B cell (primary cell): ENCODE data around the gene RGS19. TPM values are rescaled to one million over a fixed set of nuclear protein-coding genes. Genes with fewer than 3 reads are reported as not detected.

ENCODE experiments used
- ATAC-seq: fragments of 200-7000 bp; cut with Tn5 transposase; one replicate; pipeline ENCODE4 v1.10.0; 2021; ENCODE audit warnings: low read depth, mild to moderate bottlenecking, moderate number of reproducible peaks, moderate library complexity
- CTCF ChIA-PET: fragments of 350-600 bp; sonication (Branson Sonifier 250); formaldehyde crosslinking; loops from one replicate; lab custom pipeline; 2021; ENCODE audit warnings: antibody characterized with exemption, inconsistent platforms; lab: Charles Lee
- POLR2A ChIA-PET: fragments of 350-600 bp; sonication (Branson Sonifier 250); formaldehyde crosslinking; loops from one replicate; lab custom pipeline; 2021; ENCODE audit warnings: antibody characterized with exemption; lab: Charles Lee
- DNase-seq: peaks from one replicate; pipeline ENCODE4 v3.0.0; 2013
- H2AFZ ChIP-seq: 2 replicates; pipeline ENCODE4 v1.6.1; 2012; ENCODE audit warnings: mild to moderate bottlenecking, low read depth, low read length; ENCODE audit not compliant: insufficient read depth, poor library complexity, severe bottlenecking
- H3K27ac ChIP-seq, 2 donors: 1 replicate in 1 of 2; 2 replicates in 1 of 2; pipeline ENCODE4 v1.5.1; 2012 to 2013; ENCODE audit warnings: low read length in 2 of 2, mild to moderate bottlenecking in 2 of 2, moderate library complexity in 1 of 2
- H3K27me3 ChIP-seq, 4 experiments: fragments of 200-600 bp in 1 of 4; sonication (generic) in 1 of 4; replicated peaks in 1 of 4; 1 replicate in 2 of 4; 2 replicates in 2 of 4; pipeline versions ENCODE4 v1.6.1 to v1.7.0; 2013 to 2016; ENCODE audit warnings: low read length in 3 of 4, mild to moderate bottlenecking in 2 of 4, mixed read lengths in 1 of 4, moderate library complexity in 1 of 4; ENCODE audit not compliant: insufficient read depth in 4 of 4, control insufficient read depth in 3 of 4; ENCODE audit errors: control extremely low read depth in 1 of 4
- H3K36me3 ChIP-seq, 2 experiments: replicated peaks in 1 of 2; 1 replicate in 1 of 2; 2 replicates in 1 of 2; pipeline versions ENCODE4 v1.6.1 to v1.7.1; 2013; ENCODE audit warnings: low read length in 1 of 2; ENCODE audit not compliant: insufficient read depth in 2 of 2, control insufficient read depth in 1 of 2; ENCODE audit errors: control extremely low read depth in 1 of 2, extremely low read depth in 1 of 2
- H3K4me1 ChIP-seq, 2 donors: fragments of 200-600 bp in 1 of 2; sonication (generic) in 1 of 2; 1 replicate in 1 of 2; 2 replicates in 1 of 2; pipeline versions ENCODE4 v1.5.1 to v1.6.1; 2013 to 2017; ENCODE audit warnings: low read length in 2 of 2; ENCODE audit not compliant: control insufficient read depth in 2 of 2, insufficient read depth in 2 of 2
- H3K4me2 ChIP-seq: replicated peaks from 2 replicates; pipeline ENCODE3; 2012; ENCODE audit warnings: mild to moderate bottlenecking, low read depth, low read length; ENCODE audit not compliant: poor library complexity, severe bottlenecking
- H3K4me3 ChIP-seq, 5 experiments: fragments of 200-600 bp in 1 of 5; sonication (generic) in 1 of 5; 1 replicate in 3 of 5; 2 replicates in 2 of 5; pipeline versions ENCODE4 v1.5.1 to v1.7.0; 2011 to 2016; ENCODE audit warnings: low read length in 4 of 5, mild to moderate bottlenecking in 4 of 5, low read depth in 2 of 5, control low read depth in 1 of 5, moderate library complexity in 1 of 5; ENCODE audit not compliant: insufficient read depth in 1 of 5; ENCODE audit errors: control extremely low read depth in 1 of 5, extremely low read depth in 1 of 5
- H3K79me2 ChIP-seq: fragments of 200-600 bp; sonication (generic); one replicate; pipeline ENCODE4 v1.6.0; 2016; ENCODE audit warnings: low read length; ENCODE audit not compliant: control insufficient read depth, insufficient read depth
- H3K9ac ChIP-seq: fragments of 200-600 bp; sonication (generic); 2 replicates; pipeline ENCODE4 v1.6.1; 2017; ENCODE audit warnings: mild to moderate bottlenecking, low read length, moderate library complexity
- H3K9me3 ChIP-seq, 3 donors: one replicate each; pipeline versions ENCODE4 v1.6.1 to v1.7.1; 2013; ENCODE audit warnings: low read length in 2 of 3; ENCODE audit not compliant: control insufficient read depth in 2 of 3, insufficient read depth in 1 of 3; ENCODE audit errors: control extremely low read depth in 1 of 3
- H4K20me1 ChIP-seq: 2 replicates; pipeline ENCODE4 v1.6.0; 2012; ENCODE audit warnings: mild to moderate bottlenecking, low read length; ENCODE audit not compliant: insufficient read depth, control insufficient read depth, poor library complexity, severe bottlenecking
- H3K27ac Mint-ChIP-seq: one replicate; pipeline ENCODE4 v1.8.0; 2021; ENCODE audit warnings: mixed read lengths
- H3K27me3 Mint-ChIP-seq: one replicate; pipeline ENCODE4 v1.8.0; 2021; ENCODE audit warnings: mixed read lengths
- H3K4me1 Mint-ChIP-seq: one replicate; pipeline ENCODE4 v1.8.0; 2021; ENCODE audit warnings: mixed read lengths
- H3K4me3 Mint-ChIP-seq: one replicate; pipeline ENCODE4 v1.8.0; 2021; ENCODE audit warnings: mixed read lengths
- H3K9me3 Mint-ChIP-seq: one replicate; pipeline ENCODE4 v1.8.0; 2022; ENCODE audit warnings: mixed read lengths; ENCODE audit not compliant: insufficient read depth
- CTCF ChIP-seq: fragments of 200-600 bp; IDR thresholded peaks from one replicate; pipeline ENCODE4 v1.8.0; 2022; ENCODE audit warnings: antibody characterized with exemption, mild to moderate bottlenecking
- EZH2 ChIP-seq: IDR thresholded peaks from 2 replicates; pipeline ENCODE4 v1.6.1; 2012; ENCODE audit warnings: borderline replicate concordance, low read depth, mild to moderate bottlenecking, moderate library complexity, low read length; ENCODE audit not compliant: insufficient read depth, poor library complexity, severe bottlenecking
- WGBS: methylation state at CpG from one replicate; pipeline ENCODE4 v1.1.5; 2013; ENCODE audit warnings: missing lambda C conversion rate; ENCODE audit not compliant: insufficient coverage; 5-methylcytosine and 5-hydroxymethylcytosine counted together
- intact Hi-C: fragments of 100-400 bp; cut with micrococcal nuclease; formaldehyde crosslinking; loops from one replicate; pipeline ENCODE4 v1.10.0; 2022
- polyA plus RNA-seq: library from polyadenylated mRNA; depleted of rRNA; stranded (reverse); fragments of >200 nt; gene quantifications from 2 replicates; pipeline ENCODE4 v1.2.3, GENCODE V29; 2012
- total RNA-seq, 2 donors: library from RNA; stranded (reverse); fragments of 120-200 nt in 1 of 2; gene quantifications; 1 replicate in 1 of 2; 2 replicates in 1 of 2; pipeline versions ENCODE4 v1.2.3 to v1.2.4, GENCODE V29; 2013 to 2022

RGS19 gene
- total and polyA plus RNA-seq, 2 donors (not counting 1 experiment from before 2014, with no cell fraction given): 69.4 to 203 TPM

- ATAC-seq (no peak), DNase-seq (no peak)
- intact Hi-C loops: loop anchor here (5.0 kb wide), 2 partner anchors 118 to 182 kb away; partner anchors contain the start of genes PCMTD2 and UCKL1
- peaks cover 0 to 48% of the 10 kb centered on the region in 2 experiments for H3K36me3 ChIP-seq
- CTCF ChIA-PET: interaction anchor here (0.7 to 11.8 kb wide), 3 partner anchors 36 to 578 kb away, joined by 4 to 220 read pairs (median 65); no protein-coding TSS in a partner anchor
- H3K9me3 ChIP-seq: no peaks in the 10 kb centered on the region
- H3K4me1 ChIP-seq: peaks cover 21 to 70% of the 10 kb centered on the region in 2 donors
- H3K9me3 Mint-ChIP-seq: no peaks in the 10 kb centered on the region
- no peak overlapping the region for H3K9ac ChIP-seq
- no peaks in the 10 kb centered on the region for H3K27me3 Mint-ChIP-seq
- peaks cover 20% of the 10 kb centered on the region for H3K79me2 ChIP-seq
- no peak for TF ChIP-seq CTCF
- TF ChIP-seq EZH2: no peak
- H4K20me1 ChIP-seq: peaks cover 70% of the 10 kb centered on the region
- H3K4me1 Mint-ChIP-seq: peaks cover 54% of the 10 kb centered on the region
- H2AFZ ChIP-seq: no peak overlapping the region
- POLR2A ChIA-PET: interaction anchor here (0.5 to 5.5 kb wide), 3 partner anchors 10 to 1231 kb away, joined by 3 to 55 read pairs (median 24); no protein-coding TSS in a partner anchor
- no peak overlapping the region for H3K4me3 Mint-ChIP-seq
- peak overlapping the region in 1 of 2 donors; percentile 9 for H3K27ac ChIP-seq
- peak overlapping the region; percentile 72 for H3K27ac Mint-ChIP-seq
- H3K4me3 ChIP-seq: no peak overlapping the region
- H3K27me3 ChIP-seq: no peaks in the 10 kb centered on the region
- WGBS: 95% methylated on average over 8 of the region's 12 CpGs
- H3K4me2 ChIP-seq: no peak overlapping the region
Measured at GRCh38 chr20:64075556-64075955, 3.8 kb downstream of the RGS19 start.

- Histone ChIP-seq H2AFZ (no peak overlapping the region), H4K20me1 (peaks cover 71% of the 10 kb centered on the region), H3K27ac (peak overlapping the region in 1 of 2 donors; percentile 9), H3K27me3 (no peaks in the 10 kb centered on the region), H3K4me2 (no peak overlapping the region), H3K4me1 (peaks cover 19 to 70% of the 10 kb centered on the region in 2 donors), H3K36me3 (peaks cover 0 to 48% of the 10 kb centered on the region in 2 experiments), H3K9ac (no peak overlapping the region), H3K9me3 (no peaks in the 10 kb centered on the region), H3K4me3 (no peak overlapping the region), H3K79me2 (peaks cover 25% of the 10 kb centered on the region)
- CTCF ChIA-PET: interaction anchor here (0.6 to 8.2 kb wide), 2 partner anchors 35 to 332 kb away, joined by 3 to 65 read pairs; no protein-coding TSS in a partner anchor
- DNase-seq (no peak), ATAC-seq (no peak)
- no peaks in the 10 kb centered on the region for H3K9me3 Mint-ChIP-seq
- peaks cover 52% of the 10 kb centered on the region for H3K4me1 Mint-ChIP-seq
- H3K27me3 Mint-ChIP-seq: no peaks in the 10 kb centered on the region
- no peak overlapping the region for H3K4me3 Mint-ChIP-seq
- intact Hi-C loops: loop anchor here (5.0 kb wide), 2 partner anchors 118 to 182 kb away; partner anchors contain the start of genes PCMTD2 and UCKL1
- WGBS: 95% methylated on average over 8 of the region's 8 CpGs
- POLR2A ChIA-PET: interaction anchor here (0.5 to 0.7 kb wide), 3 partner anchors 12 to 1230 kb away, joined by 3 to 4 read pairs (median 3); no protein-coding TSS in a partner anchor
- no peak for TF ChIP-seq EZH2
- H3K27ac Mint-ChIP-seq: peak overlapping the region; percentile 72
Measured at GRCh38 chr20:64074963-64075362, 4.4 kb downstream of the RGS19 start.
